Left ventricle myocardium inferior (tissue), 1 donor: ENCODE measurements around the gene SLC39A11. TPM values are rescaled to one million over a fixed set of nuclear protein-coding genes. Genes with fewer than 3 reads are reported as not detected.

Source experiments
- DNase-seq: peaks from one replicate; pipeline ENCODE4 v3.0.0-alpha.2; 2020
- H3K27ac ChIP-seq: fragments of 200-600 bp; replicated peaks from 2 replicates; pipeline ENCODE4 v1.8.0; 2021
- H3K27me3 ChIP-seq: fragments of 200-600 bp; 2 replicates; pipeline ENCODE4 v1.8.0; 2021; ENCODE audit warnings: low read depth
- H3K36me3 ChIP-seq: fragments of 200-600 bp; 2 replicates; pipeline ENCODE4 v1.8.0; 2021
- H3K4me1 ChIP-seq: fragments of 200-600 bp; 2 replicates; pipeline ENCODE4 v1.8.0; 2021
- H3K4me3 ChIP-seq: fragments of 200-600 bp; 2 replicates; pipeline ENCODE4 v1.8.0; 2021; ENCODE audit warnings: mild to moderate bottlenecking, moderate library complexity
- H3K9me3 ChIP-seq: fragments of 200-600 bp; replicated peaks from 2 replicates; pipeline ENCODE4 v1.8.0; 2021
- intact Hi-C: fragments of 100-400 bp; cut with micrococcal nuclease; formaldehyde crosslinking; loops from one replicate; pipeline ENCODE4 v1.11.0; 2022
- total RNA-seq: library from RNA; stranded (reverse); fragmentation: NEBNext Ultra II Directional; extraction: Animal tissue kit (Norgen Biotek cat#: 25700); gene quantifications from one replicate; pipeline ENCODE4 v1.2.1, GENCODE V29; 2021
- TF ChIP-seq, protein P1 (sequence below): fragments of 200-600 bp; IDR thresholded peaks from 2 replicates; pipeline ENCODE4 v1.8.0; 2021; ENCODE audit warnings: antibody characterized with exemption, mild to moderate bottlenecking, borderline replicate concordance
- donor health status: DM: no; HTN: yes; CAD: no; lungs with severe emphysema.

Gene SLC39A11
- total RNA-seq, 1 donor from 2014 or later: 6.4 TPM

DNA sequence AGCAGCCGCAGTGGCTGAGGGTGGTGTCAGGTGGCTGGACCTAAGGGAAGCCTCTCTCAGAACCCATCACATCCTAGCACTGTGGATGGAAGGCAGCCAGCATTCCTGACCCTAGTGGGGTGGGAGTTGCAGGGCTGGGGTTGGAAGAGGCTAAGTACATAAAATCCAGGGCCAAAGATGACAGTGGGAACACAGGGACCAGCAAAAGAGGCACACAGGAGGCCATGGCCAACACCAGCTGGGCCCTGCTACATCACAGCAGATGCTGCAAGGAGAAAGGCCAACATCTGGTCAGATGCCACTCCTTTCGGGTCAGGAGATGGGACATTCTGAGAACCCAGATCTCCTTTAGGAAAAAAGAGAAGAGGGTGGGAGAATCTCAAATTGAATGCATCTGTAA lies 415.4 kb downstream of the SLC39A11 start:
- DNase-seq: no peak
- TF ChIP-seq, protein P1, sequence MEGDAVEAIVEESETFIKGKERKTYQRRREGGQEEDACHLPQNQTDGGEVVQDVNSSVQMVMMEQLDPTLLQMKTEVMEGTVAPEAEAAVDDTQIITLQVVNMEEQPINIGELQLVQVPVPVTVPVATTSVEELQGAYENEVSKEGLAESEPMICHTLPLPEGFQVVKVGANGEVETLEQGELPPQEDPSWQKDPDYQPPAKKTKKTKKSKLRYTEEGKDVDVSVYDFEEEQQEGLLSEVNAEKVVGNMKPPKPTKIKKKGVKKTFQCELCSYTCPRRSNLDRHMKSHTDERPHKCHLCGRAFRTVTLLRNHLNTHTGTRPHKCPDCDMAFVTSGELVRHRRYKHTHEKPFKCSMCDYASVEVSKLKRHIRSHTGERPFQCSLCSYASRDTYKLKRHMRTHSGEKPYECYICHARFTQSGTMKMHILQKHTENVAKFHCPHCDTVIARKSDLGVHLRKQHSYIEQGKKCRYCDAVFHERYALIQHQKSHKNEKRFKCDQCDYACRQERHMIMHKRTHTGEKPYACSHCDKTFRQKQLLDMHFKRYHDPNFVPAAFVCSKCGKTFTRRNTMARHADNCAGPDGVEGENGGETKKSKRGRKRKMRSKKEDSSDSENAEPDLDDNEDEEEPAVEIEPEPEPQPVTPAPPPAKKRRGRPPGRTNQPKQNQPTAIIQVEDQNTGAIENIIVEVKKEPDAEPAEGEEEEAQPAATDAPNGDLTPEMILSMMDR: no peak
- H3K4me1 ChIP-seq: no peaks in the 10 kb centered on the region
- intact Hi-C loops: no loop called here
- no peaks in the 10 kb centered on the region for H3K36me3 ChIP-seq
- no peaks in the 10 kb centered on the region for H3K9me3 ChIP-seq
- H3K27ac ChIP-seq: no peak overlapping the region
- no peak overlapping the region for H3K4me3 ChIP-seq
- H3K27me3 ChIP-seq: no peaks in the 10 kb centered on the region

DNA sequence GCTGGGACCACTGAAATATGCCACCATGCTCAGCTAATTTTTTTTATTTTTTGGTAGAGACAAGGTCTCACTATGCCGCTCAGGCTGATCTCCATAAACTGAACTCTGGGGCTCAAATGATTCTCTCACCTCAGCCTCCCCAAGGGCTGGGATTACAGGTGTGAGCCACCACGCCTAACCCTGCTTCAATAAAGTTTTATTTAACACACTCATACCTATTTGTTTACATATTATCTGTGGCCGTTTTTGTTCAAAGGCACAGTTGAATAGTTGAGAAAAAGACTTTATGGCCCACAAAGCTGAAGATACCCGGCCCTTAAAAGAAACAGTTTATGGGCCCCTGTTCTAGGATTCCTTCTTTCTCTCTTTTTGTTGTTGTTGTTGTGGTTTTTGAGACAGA lies 419.8 kb downstream of the SLC39A11 start:
- intact Hi-C loops: no loop called here
- TF ChIP-seq, protein P1: no peak
- no peak overlapping the region for H3K27ac ChIP-seq
- H3K4me1 ChIP-seq: no peaks in the 10 kb centered on the region
- H3K27me3 ChIP-seq: no peaks in the 10 kb centered on the region
- H3K36me3 ChIP-seq: no peaks in the 10 kb centered on the region
- no peak for DNase-seq
- no peak overlapping the region for H3K4me3 ChIP-seq
- H3K9me3 ChIP-seq: peaks cover 8% of the 10 kb centered on the region

DNA sequence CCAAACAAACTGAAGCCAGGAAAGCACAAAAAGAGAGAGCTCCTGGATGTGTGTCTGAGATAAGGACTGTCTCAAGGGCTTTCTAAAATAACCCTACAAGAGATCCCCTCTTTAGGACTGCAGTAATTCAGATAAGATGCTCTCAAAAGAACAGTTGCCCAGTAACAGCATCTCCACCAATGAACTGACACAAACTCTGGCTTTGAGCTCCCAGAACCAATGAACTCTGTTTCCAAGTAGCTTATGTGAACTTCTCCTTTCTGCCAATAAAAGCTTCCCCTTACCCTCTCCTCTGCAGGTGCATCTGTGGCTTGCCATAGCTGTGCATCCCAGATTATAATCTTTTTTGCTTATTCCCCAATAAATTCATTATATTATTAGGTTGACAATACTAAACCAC lies 421.5 kb downstream of the SLC39A11 start:
- H3K27me3 ChIP-seq: no peaks in the 10 kb centered on the region
- no peak for DNase-seq
- no peaks in the 10 kb centered on the region for H3K4me1 ChIP-seq
- H3K9me3 ChIP-seq: peaks cover 8% of the 10 kb centered on the region
- no peak overlapping the region for H3K27ac ChIP-seq
- H3K4me3 ChIP-seq: no peak overlapping the region
- intact Hi-C loops: no loop called here
- TF ChIP-seq, protein P1: no peak
- H3K36me3 ChIP-seq: no peaks in the 10 kb centered on the region

DNA sequence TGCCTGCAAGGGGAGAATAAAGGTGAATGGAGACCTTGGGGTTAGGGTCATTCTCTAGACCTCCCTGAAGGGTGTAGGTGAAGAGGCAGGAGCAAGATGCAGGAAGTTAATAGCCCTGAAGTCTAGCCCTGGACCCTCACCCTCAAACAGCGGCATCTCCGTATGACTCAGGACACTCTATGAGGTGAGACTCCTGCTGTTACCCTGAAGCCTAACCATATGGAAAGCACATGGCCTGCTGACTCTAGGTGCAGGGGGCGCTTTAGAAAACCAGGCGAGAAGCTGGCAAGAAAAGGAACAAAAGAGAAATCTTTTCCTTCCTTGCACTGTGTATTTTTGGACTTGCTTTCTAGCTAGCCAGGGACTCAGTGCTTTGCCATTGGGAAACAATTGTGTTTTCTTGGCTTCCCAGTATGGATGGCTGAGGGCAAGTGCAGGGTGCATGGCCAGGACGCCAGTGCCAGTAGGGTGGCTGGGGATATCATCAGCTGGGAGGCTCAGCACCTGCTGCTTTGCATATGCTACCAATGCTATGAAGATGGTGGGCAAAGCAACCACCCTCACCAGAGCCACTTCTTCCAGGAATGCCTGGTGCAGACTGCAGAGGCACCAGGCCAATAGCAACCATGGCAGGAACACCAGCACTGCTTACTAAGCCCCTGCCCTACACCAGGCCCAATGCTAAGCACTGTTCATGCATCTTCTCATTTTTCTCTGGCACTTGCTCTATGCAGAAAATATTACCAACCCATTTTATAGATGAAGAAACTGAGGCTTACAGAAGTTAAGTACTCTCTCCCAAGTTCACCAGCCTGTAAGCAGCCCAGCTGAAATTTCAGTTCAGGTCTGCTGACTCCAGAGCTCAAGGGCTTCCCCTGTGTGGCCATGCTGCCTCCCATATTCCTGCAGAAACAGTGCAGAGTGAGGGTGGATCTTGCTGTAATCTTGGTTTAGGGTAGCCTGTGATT lies 425.1 kb downstream of the SLC39A11 start:
- no peaks in the 10 kb centered on the region for H3K27me3 ChIP-seq
- H3K9me3 ChIP-seq: peaks cover 8% of the 10 kb centered on the region
- H3K4me3 ChIP-seq: no peak overlapping the region
- TF ChIP-seq, protein P1: no peak
- no peak for DNase-seq
- intact Hi-C loops: no loop called here
- H3K4me1 ChIP-seq: no peaks in the 10 kb centered on the region
- no peak overlapping the region for H3K27ac ChIP-seq
- H3K36me3 ChIP-seq: no peaks in the 10 kb centered on the region

DNA sequence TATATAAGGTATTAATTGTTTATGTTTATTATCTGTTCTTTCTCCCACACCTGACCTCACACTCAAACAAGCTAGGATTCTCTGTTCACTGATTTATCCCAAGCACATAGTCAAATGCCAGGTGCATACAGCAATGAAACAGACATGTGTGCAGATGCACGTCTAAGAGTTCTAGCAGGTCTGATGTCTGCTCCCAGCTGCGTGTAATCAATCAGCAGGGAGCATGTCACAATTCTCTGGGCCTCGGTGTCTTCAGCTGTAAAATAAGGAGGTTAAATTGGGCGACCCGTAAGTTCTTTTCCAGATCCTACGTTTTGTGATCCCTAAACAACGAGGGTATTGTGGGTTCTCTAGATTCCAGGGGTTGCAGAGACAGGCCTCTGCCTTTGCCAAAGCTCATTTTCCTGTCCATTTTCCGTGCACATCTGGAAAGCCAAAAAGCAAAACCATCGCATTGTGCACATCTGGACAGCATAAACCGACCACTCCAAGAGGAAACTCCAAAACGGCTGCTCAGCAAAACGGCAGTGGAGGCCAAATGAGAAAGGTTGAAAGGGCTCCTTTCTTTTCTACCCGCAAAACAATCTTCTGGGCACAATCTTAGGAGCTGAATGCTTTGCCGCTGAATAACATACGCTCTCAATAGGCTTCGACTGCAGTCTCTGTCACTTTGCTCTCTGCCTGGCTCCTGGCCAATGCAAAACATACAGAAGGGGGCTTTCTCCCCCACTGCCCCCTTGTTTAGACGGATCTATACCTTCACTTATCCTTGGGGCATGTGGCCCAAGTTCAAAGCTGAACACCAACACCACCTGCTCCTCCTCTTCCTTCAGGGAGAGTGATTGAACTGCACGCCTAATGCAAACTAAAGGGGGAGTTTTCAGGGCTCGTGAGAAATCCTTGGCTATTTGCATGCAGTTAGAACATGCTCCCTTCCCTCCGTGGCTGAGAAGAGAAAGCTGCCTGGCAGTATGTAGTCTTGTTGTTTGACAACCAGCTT lies 426.3 kb downstream of the SLC39A11 start:
- TF ChIP-seq, protein P1: no peak

More for the DNA sequence above, 426.3 kb downstream of the SLC39A11 start:
- Histone ChIP-seq H3K9me3 (peaks cover 8% of the 10 kb centered on the region), H3K27me3 (no peaks in the 10 kb centered on the region), H3K36me3 (no peaks in the 10 kb centered on the region), H3K4me1 (no peaks in the 10 kb centered on the region), H3K27ac (no peak overlapping the region), H3K4me3 (no peak overlapping the region)
- intact Hi-C loops: no loop called here
- DNase-seq: no peak
